HEK293 (cell line): ENCODE measurements around the gene SAT1.

Experiments
- CTCF ChIA-PET: fragments of 350-600 bp; formaldehyde crosslinking; extraction: SDS; loops from one replicate; lab custom pipeline; 2021; ENCODE audit warnings: antibody characterized with exemption; lab: Yijun Ruan, JAX
- POLR2A ChIA-PET: fragments of 300-600 bp; formaldehyde crosslinking; extraction: SDS; loops from one replicate; lab custom pipeline; 2020; ENCODE audit warnings: antibody characterized with exemption, inconsistent platforms; lab: Yijun Ruan, JAX
- H3K27ac ChIP-seq: fragments of 200-500 bp; sonication (Bioruptor generic); 2 replicates; pipeline ENCODE4 v1.5.1; 2014; ENCODE audit warnings: low read depth, low read length, control low read depth, inconsistent platforms; ENCODE audit errors: extremely low read depth
- H3K36me3 ChIP-seq, 2 experiments: fragments of 200-500 bp in 1 of 2; sonication (Bioruptor generic) in 1 of 2; 1 replicate in 1 of 2; 2 replicates in 1 of 2; pipeline ENCODE4 v1.5.1; 2014 to 2017; ENCODE audit warnings: inconsistent platforms in 2 of 2, low read length in 2 of 2; ENCODE audit not compliant: control insufficient read depth in 2 of 2, insufficient read depth in 1 of 2
- H3K4me1 ChIP-seq: fragments of 200-500 bp; sonication (Bioruptor generic); 2 replicates; pipeline ENCODE4 v1.5.1; 2014; ENCODE audit warnings: mild to moderate bottlenecking, low read length, inconsistent platforms; ENCODE audit not compliant: control insufficient read depth, insufficient read depth
- H3K4me3 ChIP-seq: 2 replicates; pipeline ENCODE4 v1.5.1; 2011; ENCODE audit warnings: low read depth, mild to moderate bottlenecking, control low read depth, low read length, moderate library complexity
- H3K9me3 ChIP-seq: fragments of 200-500 bp; sonication (Bioruptor generic); 2 replicates; pipeline ENCODE4 v1.5.1; 2014; ENCODE audit warnings: low read depth, low read length, inconsistent platforms; ENCODE audit not compliant: control insufficient read depth, insufficient read depth
- BCL11A ChIP-seq: fragments of 450-650 bp; formaldehyde crosslinking; IDR thresholded peaks from 2 replicates; pipeline ENCODE4 v1.5.1; 2016; ENCODE audit warnings: low read depth, missing biosample characterization, missing genetic modification characterization
- KLF10 ChIP-seq: fragments of 450-650 bp; IDR thresholded peaks from 2 replicates; pipeline ENCODE4 v1.5.1; 2018; ENCODE audit warnings: missing biosample characterization, mild to moderate bottlenecking, missing genetic modification characterization
- MEIS1 ChIP-seq: sonication (generic); formaldehyde crosslinking; IDR thresholded peaks from 2 replicates; pipeline ENCODE4 v1.8.1; 2022; ENCODE audit warnings: missing genetic modification reagents, mild to moderate bottlenecking, borderline replicate concordance
- OVOL3 ChIP-seq: fragments of 450-650 bp; formaldehyde crosslinking; IDR thresholded peaks from 2 replicates; pipeline ENCODE4 v1.5.1; 2016; ENCODE audit warnings: missing biosample characterization, missing genetic modification characterization
- SALL2 ChIP-seq: fragments of 450-650 bp; formaldehyde crosslinking; IDR thresholded peaks from 2 replicates; pipeline ENCODE4 v1.5.0; 2017; ENCODE audit warnings: missing biosample characterization, mild to moderate bottlenecking, missing genetic modification characterization, borderline replicate concordance
- SCRT2 ChIP-seq: fragments of 450-650 bp; formaldehyde crosslinking; IDR thresholded peaks from 2 replicates; pipeline ENCODE4 v1.5.1; 2016; ENCODE audit warnings: missing biosample characterization, missing genetic modification characterization
- SETDB1 ChIP-seq: IDR thresholded peaks from one replicate; pipeline ENCODE4 v1.6.1; 2017; ENCODE audit warnings: mild to moderate bottlenecking, low read length, moderate library complexity, mixed read lengths; ENCODE audit not compliant: insufficient read length
- TCF7L2 ChIP-seq: IDR thresholded peaks from 2 replicates; pipeline ENCODE4 v1.6.1; 2011; ENCODE audit warnings: low read depth, mild to moderate bottlenecking, inconsistent platforms, low read length, moderate library complexity, borderline replicate concordance
- WT1 ChIP-seq: fragments of 450-650 bp; formaldehyde crosslinking; IDR thresholded peaks from 2 replicates; pipeline ENCODE4 v1.5.1; 2016; ENCODE audit warnings: missing biosample characterization, missing genetic modification characterization
- ZFP37 ChIP-seq: fragments of 450-650 bp; formaldehyde crosslinking; IDR thresholded peaks from 2 replicates; pipeline ENCODE4 v1.5.1; 2016; ENCODE audit warnings: missing biosample characterization, missing genetic modification characterization
- ZIC2 ChIP-seq: fragments of 450-650 bp; formaldehyde crosslinking; IDR thresholded peaks from 2 replicates; pipeline ENCODE4 v1.5.1; 2016; ENCODE audit warnings: missing biosample characterization, missing genetic modification characterization
- ZNF184 ChIP-seq: fragments of 450-650 bp; IDR thresholded peaks from 2 replicates; pipeline ENCODE4 v1.5.1; 2018; ENCODE audit warnings: missing biosample characterization, mild to moderate bottlenecking, missing genetic modification characterization
- ZNF24 ChIP-seq: fragments of 450-650 bp; formaldehyde crosslinking; IDR thresholded peaks from 2 replicates; pipeline ENCODE4 v1.5.1; 2016; ENCODE audit warnings: missing biosample characterization, missing genetic modification characterization
- ZNF354C ChIP-seq: fragments of 450-650 bp; formaldehyde crosslinking; IDR thresholded peaks from 2 replicates; pipeline ENCODE4 v1.5.1; 2016; ENCODE audit warnings: missing biosample characterization, missing genetic modification characterization, low read depth, borderline replicate concordance
- ZNF560 ChIP-seq: fragments of 450-650 bp; formaldehyde crosslinking; IDR thresholded peaks from 2 replicates; pipeline ENCODE4 v1.5.1; 2017; ENCODE audit warnings: missing biosample characterization, missing genetic modification characterization, borderline replicate concordance
- ZNF596 ChIP-seq: fragments of 450-650 bp; IDR thresholded peaks from 2 replicates; pipeline ENCODE4 v1.5.0; 2018; ENCODE audit warnings: missing biosample characterization, mild to moderate bottlenecking, missing genetic modification characterization, moderate library complexity
- ZNF626 ChIP-seq: fragments of 450-650 bp; sonication (Bioruptor Pico); formaldehyde crosslinking; IDR thresholded peaks from 2 replicates; pipeline ENCODE4 v1.5.1; 2018; ENCODE audit warnings: missing biosample characterization, missing genetic modification characterization, inconsistent platforms
- ZNF629 ChIP-seq: fragments of 450-650 bp; formaldehyde crosslinking; IDR thresholded peaks from 2 replicates; pipeline ENCODE4 v1.5.1; 2017; ENCODE audit warnings: missing biosample characterization, missing genetic modification characterization
- ZNF747 ChIP-seq: fragments of 450-650 bp; formaldehyde crosslinking; IDR thresholded peaks from 2 replicates; pipeline ENCODE4 v1.5.1; 2016; ENCODE audit warnings: missing biosample characterization, missing genetic modification characterization
- ZNF76 ChIP-seq: fragments of 450-650 bp; formaldehyde crosslinking; IDR thresholded peaks from 2 replicates; pipeline ENCODE4; 2016; ENCODE audit warnings: low read depth, missing biosample characterization, missing genetic modification characterization, borderline replicate concordance
- TF ChIP-seq, protein P1 (sequence below): fragments of 450-650 bp; formaldehyde crosslinking; IDR thresholded peaks from 2 replicates; pipeline ENCODE4 v1.5.1; 2016; ENCODE audit warnings: missing biosample characterization, missing genetic modification characterization
- TF ChIP-seq, protein P2 (sequence below): fragments of 450-650 bp; formaldehyde crosslinking; IDR thresholded peaks from 2 replicates; pipeline ENCODE4 v1.5.1; 2016; ENCODE audit warnings: missing biosample characterization, missing genetic modification characterization, low read depth
- TF ChIP-seq, protein P3 (sequence below): fragments of 450-650 bp; formaldehyde crosslinking; IDR thresholded peaks from 2 replicates; pipeline ENCODE4 v1.5.1; 2016; ENCODE audit warnings: missing biosample characterization, missing genetic modification characterization
- TF ChIP-seq, protein P4 (sequence below): IDR thresholded peaks from 2 replicates; pipeline ENCODE4 v1.6.1; 2011; ENCODE audit warnings: mild to moderate bottlenecking, low read depth, low read length, borderline replicate concordance

SAT1 gene

DNA sequence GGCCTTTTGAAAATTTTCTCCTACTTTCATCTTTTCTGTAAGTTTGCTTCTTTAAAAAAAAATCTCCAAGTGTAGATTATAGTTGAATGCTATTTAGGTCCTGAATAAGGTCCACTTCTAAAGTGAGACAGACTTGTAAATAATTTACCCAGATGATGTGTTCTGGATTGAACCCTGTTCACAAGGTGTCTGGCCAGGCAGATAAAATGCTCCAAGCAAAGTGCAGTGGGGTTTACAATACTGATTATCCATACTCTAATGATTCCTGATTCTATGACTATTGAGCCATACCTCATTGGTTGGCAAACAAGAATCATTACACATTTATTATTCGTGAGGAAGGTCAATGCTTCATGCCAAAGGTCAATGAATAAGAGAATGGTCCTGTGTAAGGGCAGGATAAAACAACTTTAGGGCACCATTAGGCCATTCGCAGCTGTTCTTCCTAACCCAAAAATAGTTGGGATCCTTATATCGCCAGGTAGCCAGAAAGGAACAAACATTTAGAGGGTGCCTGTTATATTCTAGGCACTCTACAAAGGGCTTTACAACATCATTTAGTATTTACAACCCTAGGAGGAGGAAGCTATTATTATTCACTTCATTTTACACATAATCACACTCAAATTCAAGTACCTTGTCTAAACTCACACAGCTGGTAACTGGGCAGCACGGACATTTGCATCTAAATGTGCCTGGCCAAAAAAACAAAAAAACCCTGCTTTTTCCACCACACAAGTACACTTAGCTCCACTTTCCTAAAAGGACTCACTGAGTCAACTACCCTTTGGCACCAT is 18.6 kb upstream of the SAT1 start:
- H3K27ac ChIP-seq: no peak overlapping the region
- ChIA-PET POLR2A (interaction anchor here (1.1 kb wide), 1 partner anchor 19 kb away, joined by 5 read pairs; the partner anchor contains the start of gene SAT1), CTCF (interaction anchor here (1.2 to 1.8 kb wide), 2 partner anchors 11 to 137 kb away, joined by 3 to 10 read pairs; no protein-coding TSS in a partner anchor)
- no peaks in the 10 kb centered on the region for H3K36me3 ChIP-seq
- H3K9me3 ChIP-seq: no peaks in the 10 kb centered on the region
- TF ChIP-seq ZFP37 (tag by site-specific recombination) (no peak), ZNF629 (tag by site-specific recombination) (no peak), ZNF24 (tag by site-specific recombination) (no peak), ZNF596 (tag by site-specific recombination) (no peak), ZNF626 (tag by site-specific recombination) (no peak), ZNF560 (tag by site-specific recombination) (no peak), ZNF354C (tag by site-specific recombination) (no peak), ZNF747 (no peak), TCF7L2 (no peak), MEIS1 (CRISPR knock-in tag) (no peak), ZIC2 (tag by site-specific recombination) (no peak), ZNF184 (tag by site-specific recombination) (no peak)
- TF ChIP-seq, protein P1, sequence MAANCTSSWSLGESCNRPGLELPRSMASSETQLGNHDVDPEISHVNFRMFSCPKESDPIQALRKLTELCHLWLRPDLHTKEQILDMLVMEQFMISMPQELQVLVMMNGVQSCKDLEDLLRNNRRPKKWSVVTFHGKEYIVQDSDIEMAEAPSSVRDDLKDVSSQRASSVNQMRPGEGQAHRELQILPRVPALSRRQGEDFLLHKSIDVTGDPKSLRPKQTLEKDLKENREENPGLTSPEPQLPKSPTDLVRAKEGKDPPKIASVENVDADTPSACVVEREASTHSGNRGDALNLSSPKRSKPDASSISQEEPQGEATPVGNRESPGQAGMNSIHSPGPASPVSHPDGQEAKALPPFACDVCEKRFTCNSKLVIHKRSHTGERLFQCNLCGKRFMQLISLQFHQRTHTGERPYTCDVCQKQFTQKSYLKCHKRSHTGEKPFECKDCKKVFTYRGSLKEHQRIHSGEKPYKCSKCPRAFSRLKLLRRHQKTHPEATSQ (tag by site-specific recombination): no peak
- TF ChIP-seq, protein P2, sequence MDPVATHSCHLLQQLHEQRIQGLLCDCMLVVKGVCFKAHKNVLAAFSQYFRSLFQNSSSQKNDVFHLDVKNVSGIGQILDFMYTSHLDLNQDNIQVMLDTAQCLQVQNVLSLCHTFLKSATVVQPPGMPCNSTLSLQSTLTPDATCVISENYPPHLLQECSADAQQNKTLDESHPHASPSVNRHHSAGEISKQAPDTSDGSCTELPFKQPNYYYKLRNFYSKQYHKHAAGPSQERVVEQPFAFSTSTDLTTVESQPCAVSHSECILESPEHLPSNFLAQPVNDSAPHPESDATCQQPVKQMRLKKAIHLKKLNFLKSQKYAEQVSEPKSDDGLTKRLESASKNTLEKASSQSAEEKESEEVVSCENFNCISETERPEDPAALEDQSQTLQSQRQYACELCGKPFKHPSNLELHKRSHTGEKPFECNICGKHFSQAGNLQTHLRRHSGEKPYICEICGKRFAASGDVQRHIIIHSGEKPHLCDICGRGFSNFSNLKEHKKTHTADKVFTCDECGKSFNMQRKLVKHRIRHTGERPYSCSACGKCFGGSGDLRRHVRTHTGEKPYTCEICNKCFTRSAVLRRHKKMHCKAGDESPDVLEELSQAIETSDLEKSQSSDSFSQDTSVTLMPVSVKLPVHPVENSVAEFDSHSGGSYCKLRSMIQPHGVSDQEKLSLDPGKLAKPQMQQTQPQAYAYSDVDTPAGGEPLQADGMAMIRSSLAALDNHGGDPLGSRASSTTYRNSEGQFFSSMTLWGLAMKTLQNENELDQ: no peak
- TF ChIP-seq, protein P3, sequence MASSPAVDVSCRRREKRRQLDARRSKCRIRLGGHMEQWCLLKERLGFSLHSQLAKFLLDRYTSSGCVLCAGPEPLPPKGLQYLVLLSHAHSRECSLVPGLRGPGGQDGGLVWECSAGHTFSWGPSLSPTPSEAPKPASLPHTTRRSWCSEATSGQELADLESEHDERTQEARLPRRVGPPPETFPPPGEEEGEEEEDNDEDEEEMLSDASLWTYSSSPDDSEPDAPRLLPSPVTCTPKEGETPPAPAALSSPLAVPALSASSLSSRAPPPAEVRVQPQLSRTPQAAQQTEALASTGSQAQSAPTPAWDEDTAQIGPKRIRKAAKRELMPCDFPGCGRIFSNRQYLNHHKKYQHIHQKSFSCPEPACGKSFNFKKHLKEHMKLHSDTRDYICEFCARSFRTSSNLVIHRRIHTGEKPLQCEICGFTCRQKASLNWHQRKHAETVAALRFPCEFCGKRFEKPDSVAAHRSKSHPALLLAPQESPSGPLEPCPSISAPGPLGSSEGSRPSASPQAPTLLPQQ (tag by site-specific recombination): no peak
- H3K4me3 ChIP-seq: no peak overlapping the region
- no peaks in the 10 kb centered on the region for H3K4me1 ChIP-seq

DNA sequence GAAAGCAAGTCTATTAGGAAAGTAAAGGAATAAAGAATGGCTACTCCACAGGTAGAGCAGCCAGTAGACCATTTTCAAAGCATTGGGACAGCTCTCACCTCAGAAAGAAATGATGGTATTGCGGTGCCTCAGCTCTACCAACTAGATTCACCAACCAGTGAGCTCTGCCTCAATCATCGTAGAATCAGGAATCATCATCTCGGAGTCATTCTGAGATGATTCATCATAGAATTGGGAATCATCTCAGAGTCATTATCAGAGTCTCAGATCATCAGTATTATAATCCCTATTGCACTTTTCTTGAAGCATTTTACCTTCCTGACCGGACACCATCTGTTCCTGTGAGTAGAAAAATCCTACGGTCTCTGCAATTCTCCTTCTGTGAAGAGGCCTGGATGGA is 17.5 kb upstream of the SAT1 start:
- Histone ChIP-seq H3K4me1 (no peaks in the 10 kb centered on the region), H3K4me3 (no peak overlapping the region), H3K27ac (no peak overlapping the region), H3K36me3 (no peaks in the 10 kb centered on the region), H3K9me3 (no peaks in the 10 kb centered on the region)
- ChIA-PET POLR2A (no interaction called here), CTCF (interaction anchor here (1.1 to 1.8 kb wide), 3 partner anchors 8 to 136 kb away, joined by 3 to 10 read pairs (median 4); no protein-coding TSS in a partner anchor)
- TF ChIP-seq SALL2: no peak
- TF ChIP-seq, protein P4, sequence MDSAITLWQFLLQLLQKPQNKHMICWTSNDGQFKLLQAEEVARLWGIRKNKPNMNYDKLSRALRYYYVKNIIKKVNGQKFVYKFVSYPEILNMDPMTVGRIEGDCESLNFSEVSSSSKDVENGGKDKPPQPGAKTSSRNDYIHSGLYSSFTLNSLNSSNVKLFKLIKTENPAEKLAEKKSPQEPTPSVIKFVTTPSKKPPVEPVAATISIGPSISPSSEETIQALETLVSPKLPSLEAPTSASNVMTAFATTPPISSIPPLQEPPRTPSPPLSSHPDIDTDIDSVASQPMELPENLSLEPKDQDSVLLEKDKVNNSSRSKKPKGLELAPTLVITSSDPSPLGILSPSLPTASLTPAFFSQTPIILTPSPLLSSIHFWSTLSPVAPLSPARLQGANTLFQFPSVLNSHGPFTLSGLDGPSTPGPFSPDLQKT: no peak
- TF ChIP-seq SETDB1: no peak
- TF ChIP-seq WT1: no peak
- no peak for TF ChIP-seq BCL11A
- no peak for TF ChIP-seq KLF10 (tag by site-specific recombination)
- TF ChIP-seq ZNF76 (tag by site-specific recombination): no peak
- TF ChIP-seq SCRT2 (tag by site-specific recombination): 0 out of 2 replicates have a peak, but pooled peaks have one; percentile 13
- TF ChIP-seq OVOL3: no peak
